ENCODE measurements around the gene ILRUN. TPM values are rescaled to one million over a fixed set of nuclear protein-coding genes. Genes with fewer than 3 reads are reported as not detected.

The ILRUN gene
- total and polyA plus RNA-seq, 9 of the 15 experiments (the other 6 are each of a cell fraction or from before 2014, with no cell fraction given): 24.9 to 78.9 (median 53.4) TPM

DNA sequence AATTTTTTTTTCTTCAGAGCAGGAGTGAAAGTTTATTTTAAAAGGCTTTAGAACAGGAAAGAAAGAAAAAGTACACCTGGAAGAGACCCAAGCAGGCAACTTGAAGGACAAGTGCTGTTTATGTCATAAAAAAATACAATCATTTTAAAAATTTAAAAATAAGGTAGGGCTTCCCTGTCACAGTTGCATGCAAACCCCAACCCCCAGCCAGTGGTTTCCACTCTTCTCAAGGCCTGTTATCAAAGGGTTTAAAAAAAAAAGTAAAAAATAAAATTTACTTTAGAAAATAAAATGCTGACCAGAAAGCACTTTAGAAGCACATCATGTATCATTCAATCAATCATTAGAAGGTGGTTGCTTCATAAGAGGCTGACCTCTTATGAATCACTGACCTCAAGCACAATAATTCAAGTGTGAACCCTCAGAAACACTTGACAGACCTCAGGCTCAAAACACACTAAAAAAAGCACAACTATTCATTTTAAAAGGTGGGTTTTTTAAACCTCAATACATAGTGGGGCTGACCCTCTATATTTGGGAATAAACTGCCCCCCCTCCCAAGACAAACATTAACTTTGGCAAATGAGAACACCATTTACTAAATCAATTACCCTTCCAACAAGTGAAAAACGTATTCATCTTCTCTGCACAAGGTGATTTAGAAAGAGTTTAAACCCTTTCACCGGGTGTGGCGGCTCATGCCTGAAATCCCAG, 15.6 kb downstream of the ILRUN start (continued):
- TF ChIP-seq JUND (IDR thresholded peaks at IDR 0.05; ENCODE audit: borderline replicate concordance, low read depth, low read length) (peak; percentile 32; the same call in 1 of the 2 replicates), JUND (tag; IDR thresholded peaks at IDR 0.05; ENCODE audit: borderline replicate concordance, low read depth, low read length) (peak; percentile 19; the same call in 1 of the 3 replicates), GATAD2A (IDR thresholded peaks at IDR 0.05) (no peak), CREBBP (IDR thresholded peaks at IDR 0.05; ENCODE audit: low read depth, low read length) (no peak), RAD21 (CRISPR knock-in tag; conservative IDR thresholded peaks at IDR 0.05 in 1 of 2, IDR thresholded peaks at IDR 0.05 in 1 of 2) (no peak), EWSR1 (IDR thresholded peaks at IDR 0.05; ENCODE audit: borderline replicate concordance, low read depth, partially characterized antibody) (no peak), ATF1 (CRISPR knock-in tag; IDR thresholded peaks at IDR 0.05) (no peak), ATF1 (tag; IDR thresholded peaks at IDR 0.05) (no peak), EGR1 (conservative IDR thresholded peaks at IDR 0.05) (no peak), TBP (optimal IDR thresholded peaks at IDR 0.05; ENCODE audit: low read depth, low read length) (no peak), FOXA1 (IDR thresholded peaks at IDR 0.05; ENCODE audit: borderline replicate concordance) (no peak), PHF21A (IDR thresholded peaks at IDR 0.05; ENCODE audit: borderline replicate concordance, low read depth) (no peak), CXXC5 (CRISPR knock-in tag; IDR thresholded peaks at IDR 0.05) (no peak)
- TF ChIP-seq, protein P1, sequence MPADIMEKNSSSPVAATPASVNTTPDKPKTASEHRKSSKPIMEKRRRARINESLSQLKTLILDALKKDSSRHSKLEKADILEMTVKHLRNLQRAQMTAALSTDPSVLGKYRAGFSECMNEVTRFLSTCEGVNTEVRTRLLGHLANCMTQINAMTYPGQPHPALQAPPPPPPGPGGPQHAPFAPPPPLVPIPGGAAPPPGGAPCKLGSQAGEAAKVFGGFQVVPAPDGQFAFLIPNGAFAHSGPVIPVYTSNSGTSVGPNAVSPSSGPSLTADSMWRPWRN (IDR thresholded peaks at IDR 0.05; ENCODE audit: low read depth): no peak
- TF ChIP-seq, protein P2, sequence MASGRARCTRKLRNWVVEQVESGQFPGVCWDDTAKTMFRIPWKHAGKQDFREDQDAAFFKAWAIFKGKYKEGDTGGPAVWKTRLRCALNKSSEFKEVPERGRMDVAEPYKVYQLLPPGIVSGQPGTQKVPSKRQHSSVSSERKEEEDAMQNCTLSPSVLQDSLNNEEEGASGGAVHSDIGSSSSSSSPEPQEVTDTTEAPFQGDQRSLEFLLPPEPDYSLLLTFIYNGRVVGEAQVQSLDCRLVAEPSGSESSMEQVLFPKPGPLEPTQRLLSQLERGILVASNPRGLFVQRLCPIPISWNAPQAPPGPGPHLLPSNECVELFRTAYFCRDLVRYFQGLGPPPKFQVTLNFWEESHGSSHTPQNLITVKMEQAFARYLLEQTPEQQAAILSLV (tag; IDR thresholded peaks at IDR 0.05): peak; percentile 45; the same call in 1 of the 2 replicates
- TF ChIP-seq, protein P3, sequence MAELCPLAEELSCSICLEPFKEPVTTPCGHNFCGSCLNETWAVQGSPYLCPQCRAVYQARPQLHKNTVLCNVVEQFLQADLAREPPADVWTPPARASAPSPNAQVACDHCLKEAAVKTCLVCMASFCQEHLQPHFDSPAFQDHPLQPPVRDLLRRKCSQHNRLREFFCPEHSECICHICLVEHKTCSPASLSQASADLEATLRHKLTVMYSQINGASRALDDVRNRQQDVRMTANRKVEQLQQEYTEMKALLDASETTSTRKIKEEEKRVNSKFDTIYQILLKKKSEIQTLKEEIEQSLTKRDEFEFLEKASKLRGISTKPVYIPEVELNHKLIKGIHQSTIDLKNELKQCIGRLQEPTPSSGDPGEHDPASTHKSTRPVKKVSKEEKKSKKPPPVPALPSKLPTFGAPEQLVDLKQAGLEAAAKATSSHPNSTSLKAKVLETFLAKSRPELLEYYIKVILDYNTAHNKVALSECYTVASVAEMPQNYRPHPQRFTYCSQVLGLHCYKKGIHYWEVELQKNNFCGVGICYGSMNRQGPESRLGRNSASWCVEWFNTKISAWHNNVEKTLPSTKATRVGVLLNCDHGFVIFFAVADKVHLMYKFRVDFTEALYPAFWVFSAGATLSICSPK (IDR thresholded peaks at IDR 0.05; ENCODE audit: borderline replicate concordance): no peak
- TF ChIP-seq, protein P4, sequence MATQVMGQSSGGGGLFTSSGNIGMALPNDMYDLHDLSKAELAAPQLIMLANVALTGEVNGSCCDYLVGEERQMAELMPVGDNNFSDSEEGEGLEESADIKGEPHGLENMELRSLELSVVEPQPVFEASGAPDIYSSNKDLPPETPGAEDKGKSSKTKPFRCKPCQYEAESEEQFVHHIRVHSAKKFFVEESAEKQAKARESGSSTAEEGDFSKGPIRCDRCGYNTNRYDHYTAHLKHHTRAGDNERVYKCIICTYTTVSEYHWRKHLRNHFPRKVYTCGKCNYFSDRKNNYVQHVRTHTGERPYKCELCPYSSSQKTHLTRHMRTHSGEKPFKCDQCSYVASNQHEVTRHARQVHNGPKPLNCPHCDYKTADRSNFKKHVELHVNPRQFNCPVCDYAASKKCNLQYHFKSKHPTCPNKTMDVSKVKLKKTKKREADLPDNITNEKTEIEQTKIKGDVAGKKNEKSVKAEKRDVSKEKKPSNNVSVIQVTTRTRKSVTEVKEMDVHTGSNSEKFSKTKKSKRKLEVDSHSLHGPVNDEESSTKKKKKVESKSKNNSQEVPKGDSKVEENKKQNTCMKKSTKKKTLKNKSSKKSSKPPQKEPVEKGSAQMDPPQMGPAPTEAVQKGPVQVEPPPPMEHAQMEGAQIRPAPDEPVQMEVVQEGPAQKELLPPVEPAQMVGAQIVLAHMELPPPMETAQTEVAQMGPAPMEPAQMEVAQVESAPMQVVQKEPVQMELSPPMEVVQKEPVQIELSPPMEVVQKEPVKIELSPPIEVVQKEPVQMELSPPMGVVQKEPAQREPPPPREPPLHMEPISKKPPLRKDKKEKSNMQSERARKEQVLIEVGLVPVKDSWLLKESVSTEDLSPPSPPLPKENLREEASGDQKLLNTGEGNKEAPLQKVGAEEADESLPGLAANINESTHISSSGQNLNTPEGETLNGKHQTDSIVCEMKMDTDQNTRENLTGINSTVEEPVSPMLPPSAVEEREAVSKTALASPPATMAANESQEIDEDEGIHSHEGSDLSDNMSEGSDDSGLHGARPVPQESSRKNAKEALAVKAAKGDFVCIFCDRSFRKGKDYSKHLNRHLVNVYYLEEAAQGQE (IDR thresholded peaks at IDR 0.05; ENCODE audit: borderline replicate concordance): no peak
- TF ChIP-seq, protein P4 (CRISPR knock-in tag; IDR thresholded peaks at IDR 0.05; ENCODE audit: low read depth): no peak

Data from K562 (cell line).